Esophagus squamous epithelium (tissue), 4 donors: ENCODE results near the gene ZNF521.

Experiments used
- CTCF ChIP-seq, 6 experiments: fragments of 450-650 bp in 4 of 6; fragments of 200-600 bp in 2 of 6; sonication (generic) in 2 of 6; IDR thresholded peaks; one replicate each; pipeline ENCODE4 v1.5.1; 2016 to 2019; ENCODE audit warnings: antibody characterized with exemption in 6 of 6, mild to moderate bottlenecking in 4 of 6, moderate library complexity in 4 of 6
- POLR2A ChIP-seq, 4 donors: fragments of 450-650 bp; IDR thresholded peaks; one replicate each; pipeline ENCODE4 v1.6.1; 2017; ENCODE audit warnings: antibody characterized with exemption in 4 of 4, mild to moderate bottlenecking in 4 of 4, moderate library complexity in 3 of 4

GRCh38 chr18:25016181-25016580 lies 335.8 kb downstream of the ZNF521 start:
- TF ChIP-seq CTCF (IDR thresholded peaks at IDR 0.05) (no peak), POLR2A (IDR thresholded peaks at IDR 0.05) (no peak)
